Erythroblast (primary cell): ENCODE measurements around the gene GLCE.

ENCODE experiments used
- GATA1 ChIP-seq: IDR thresholded peaks from 2 replicates; pipeline ENCODE4 v1.6.1; 2011; ENCODE audit warnings: low read depth, mild to moderate bottlenecking, control low read depth, low read length, moderate library complexity
- POLR2A ChIP-seq: IDR thresholded peaks from 2 replicates; pipeline ENCODE4 v1.6.1; 2011; ENCODE audit warnings: mild to moderate bottlenecking, low read length

GRCh38 chr15:69271217-69271616, 110.8 kb downstream of the GLCE start:
- no peak for TF ChIP-seq POLR2A
- TF ChIP-seq GATA1 = no peak
